HG03460 (cell line): ENCODE measurements around the gene ARHGAP42.
"Not testable (repeated sequence)": the region's sequence is repeated elsewhere in the genome, so short reads cannot be mapped to it uniquely, and the experiment has no call there.

Experiments used
- ATAC-seq: cut with Tn5 transposase; IDR thresholded peaks from one replicate; pipeline ENCODE4 v1.9.1; 2021; ENCODE audit not compliant: unreplicated experiment

The ARHGAP42 gene

GRCh38 chr11:100726680-100727079, 39.6 kb downstream of the ARHGAP42 start:
- ATAC-seq, result no peak

- ATAC-seq, result no peak
These were observed 40.3 kb downstream of the ARHGAP42 start for GRCh38 chr11:100727410-100727809.

GRCh38 chr11:100730266-100730665, 43.2 kb downstream of the ARHGAP42 start:
- ATAC-seq, result no peak

GRCh38 chr11:100731471-100731870, 44.4 kb downstream of the ARHGAP42 start:
- no peak for ATAC-seq

GRCh38 chr11:100732949-100733348, 45.9 kb downstream of the ARHGAP42 start:
- ATAC-seq, result no peak

- peak; percentile 54 for ATAC-seq
These were observed 47.8 kb downstream of the ARHGAP42 start for GRCh38 chr11:100734743-100735527.

- no peak for ATAC-seq
These were observed 49.0 kb downstream of the ARHGAP42 start for GRCh38 chr11:100735949-100736675.

GRCh38 chr11:100738701-100739270, 51.7 kb downstream of the ARHGAP42 start:
- no peak for ATAC-seq

GRCh38 chr11:100739666-100740065, 52.6 kb downstream of the ARHGAP42 start:
- no peak for ATAC-seq

GRCh38 chr11:100740440-100740839, 53.4 kb downstream of the ARHGAP42 start:
- no peak for ATAC-seq

- no peak for ATAC-seq
These were observed 55.0 kb downstream of the ARHGAP42 start for GRCh38 chr11:100741866-100742625.

- ATAC-seq, result no peak
These were observed 59.4 kb downstream of the ARHGAP42 start for GRCh38 chr11:100746448-100746847.

GRCh38 chr11:100748153-100748552, 61.1 kb downstream of the ARHGAP42 start:
- no peak for ATAC-seq

- not testable (repeated sequence) for ATAC-seq
These were observed 62.9 kb downstream of the ARHGAP42 start for GRCh38 chr11:100749887-100750565.

GRCh38 chr11:100750566-100750891, 63.4 kb downstream of the ARHGAP42 start:
- ATAC-seq, result not testable (repeated sequence)

- no peak for ATAC-seq
These were observed 65.5 kb downstream of the ARHGAP42 start for GRCh38 chr11:100752371-100753171.

- no peak for ATAC-seq
These were observed 66.1 kb downstream of the ARHGAP42 start for GRCh38 chr11:100753172-100753543.

GRCh38 chr11:100753571-100753970, 66.5 kb downstream of the ARHGAP42 start:
- ATAC-seq, result no peak

- ATAC-seq, result no peak
These were observed 69.5 kb downstream of the ARHGAP42 start for GRCh38 chr11:100756559-100756958.

GRCh38 chr11:100757646-100758045, 70.6 kb downstream of the ARHGAP42 start:
- no peak for ATAC-seq
